Gastrocnemius medialis (tissue), 4 donors: ENCODE data around the gene RSBN1. TPM values are rescaled to one million over a fixed set of nuclear protein-coding genes. Genes with fewer than 3 reads are reported as not detected.

Source experiments
- ATAC-seq, 2 donors: fragments of 150-250 bp; one replicate each; pipeline ENCODE4 v1.9.1; 2016
- DNase-seq, 2 donors: peaks; one replicate each; pipeline ENCODE4 v3.0.0-alpha.2; 2019
- H3K27ac ChIP-seq, 4 donors: fragments of 200-600 bp; sonication (generic); 1 replicate in 1 of 4; 2 replicates in 3 of 4; pipeline ENCODE4 v1.5.1; 2016 to 2018; ENCODE audit warnings: mild to moderate bottlenecking in 2 of 4, moderate library complexity in 1 of 4
- H3K27me3 ChIP-seq, 3 donors: fragments of 200-600 bp; sonication (generic) in 2 of 3; 1 replicate in 1 of 3; 2 replicates in 2 of 3; pipeline versions ENCODE4 v1.5.1 to v1.6.0; 2016 to 2019; ENCODE audit warnings: mild to moderate bottlenecking in 1 of 3, moderate library complexity in 1 of 3
- H3K36me3 ChIP-seq, 2 donors: fragments of 200-600 bp; sonication (generic) in 1 of 2; one replicate each; pipeline ENCODE4 v1.5.1; 2017 to 2018
- H3K4me1 ChIP-seq, 2 donors: fragments of 200-600 bp; sonication (generic) in 1 of 2; one replicate each; pipeline ENCODE4 v1.5.1; 2016 to 2017; ENCODE audit warnings: mild to moderate bottlenecking in 2 of 2
- H3K4me3 ChIP-seq, 4 donors: fragments of 200-600 bp; sonication (generic) in 3 of 4; 1 replicate in 1 of 4; 2 replicates in 3 of 4; pipeline ENCODE4 v1.5.1; 2016 to 2019; ENCODE audit warnings: mild to moderate bottlenecking in 2 of 4
- H3K9me3 ChIP-seq, 3 donors: fragments of 200-600 bp; sonication (generic) in 2 of 3; 1 replicate in 1 of 3; 2 replicates in 2 of 3; pipeline ENCODE4 v1.5.1; 2016 to 2019
- POLR2A ChIP-seq, 2 donors: fragments of 450-650 bp; IDR thresholded peaks; one replicate each; pipeline ENCODE4 v1.6.1; 2017; ENCODE audit warnings: antibody characterized with exemption in 2 of 2, mild to moderate bottlenecking in 2 of 2, moderate library complexity in 2 of 2
- in situ Hi-C, 4 donors: fragments of 200-750 bp; cut with MboI; loops; one replicate each; pipeline versions ENCODE4 v1.15.0 to v1.8.0; 2017; ENCODE audit warnings: low sequenced_read_pairs in 4 of 4
- intact Hi-C: fragments of 100-400 bp; cut with DNase I; formaldehyde crosslinking; loops from one replicate; pipeline ENCODE4 v1.15.1; 2023; ENCODE audit warnings: low total_unique reads
- total RNA-seq, 4 donors: library from RNA; depleted of rRNA; stranded (reverse); fragments of >200 nt; gene quantifications; one replicate each; pipeline versions ENCODE4 v1.1.0 to v1.2.3, GENCODE V29; 2016
- TF ChIP-seq, protein P1 (sequence below), 5 experiments: fragments of 450-650 bp in 3 of 5; fragments of 200-600 bp in 2 of 5; sonication (generic) in 2 of 5; IDR thresholded peaks in 4 of 5; conservative IDR thresholded peaks in 1 of 5; 1 replicate in 4 of 5; 2 replicates in 1 of 5; pipeline ENCODE4 v1.5.1; 2016 to 2019; ENCODE audit warnings: antibody characterized with exemption in 5 of 5, mild to moderate bottlenecking in 3 of 5, moderate library complexity in 3 of 5

The RSBN1 gene
- total RNA-seq, 4 donors from 2014 or later: 9.9 to 24.8 (median 24.0) TPM

DNA sequence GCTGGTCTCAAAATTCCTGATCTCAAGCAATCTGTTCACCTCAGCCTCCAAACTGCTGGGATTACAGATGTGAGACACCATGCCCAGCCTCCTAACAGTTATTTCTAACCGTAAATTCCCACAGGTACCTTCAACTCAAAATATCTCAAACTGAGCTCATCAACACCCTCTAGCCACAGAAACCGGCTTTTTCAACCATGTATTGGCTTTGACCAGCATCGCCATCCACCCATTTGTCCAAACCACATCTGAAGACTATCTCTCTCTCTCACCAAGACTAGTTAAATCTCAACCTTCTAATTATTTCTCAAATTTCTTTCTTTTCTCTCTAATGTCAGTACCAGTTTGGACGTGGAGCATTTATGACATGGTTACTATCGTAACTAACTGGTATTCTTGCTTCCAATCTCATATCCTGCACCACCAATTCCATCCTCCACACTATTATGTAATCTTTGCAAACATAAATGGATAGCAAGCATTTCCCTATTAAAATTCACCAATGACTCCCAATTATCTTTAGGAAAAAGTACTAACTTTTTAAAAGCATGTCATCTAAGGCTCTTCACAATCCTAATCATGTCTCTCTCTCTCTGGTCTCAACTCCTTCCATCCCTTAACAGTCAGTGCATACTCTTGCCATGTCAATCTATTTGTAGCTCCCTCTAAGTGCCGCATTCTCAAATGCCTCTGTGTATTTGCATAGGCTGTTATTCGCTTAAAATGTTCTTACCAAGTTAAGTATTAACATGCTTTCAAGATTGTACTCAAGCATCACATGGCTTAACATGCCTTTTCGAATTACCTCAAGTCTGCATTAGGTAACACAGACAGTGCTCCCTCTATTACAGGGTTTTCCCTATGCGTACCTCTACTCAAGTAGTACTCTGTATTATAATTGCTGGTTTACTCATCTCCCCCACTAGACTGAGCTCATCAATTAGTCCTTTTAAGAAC, 18.1 kb downstream of the RSBN1 start:
- DNase-seq (no peak), ATAC-seq (no peak)
- intact Hi-C loops: no loop called here
- Histone ChIP-seq H3K9me3 (no peaks in the 10 kb centered on the region), H3K27me3 (no peaks in the 10 kb centered on the region), H3K4me1 (peaks cover 30 to 35% of the 10 kb centered on the region in 2 donors), H3K36me3 (no peaks in the 10 kb centered on the region), H3K27ac (no peak overlapping the region), H3K4me3 (no peak overlapping the region)
- in situ Hi-C loops: no loop called here
- TF ChIP-seq, protein P1, sequence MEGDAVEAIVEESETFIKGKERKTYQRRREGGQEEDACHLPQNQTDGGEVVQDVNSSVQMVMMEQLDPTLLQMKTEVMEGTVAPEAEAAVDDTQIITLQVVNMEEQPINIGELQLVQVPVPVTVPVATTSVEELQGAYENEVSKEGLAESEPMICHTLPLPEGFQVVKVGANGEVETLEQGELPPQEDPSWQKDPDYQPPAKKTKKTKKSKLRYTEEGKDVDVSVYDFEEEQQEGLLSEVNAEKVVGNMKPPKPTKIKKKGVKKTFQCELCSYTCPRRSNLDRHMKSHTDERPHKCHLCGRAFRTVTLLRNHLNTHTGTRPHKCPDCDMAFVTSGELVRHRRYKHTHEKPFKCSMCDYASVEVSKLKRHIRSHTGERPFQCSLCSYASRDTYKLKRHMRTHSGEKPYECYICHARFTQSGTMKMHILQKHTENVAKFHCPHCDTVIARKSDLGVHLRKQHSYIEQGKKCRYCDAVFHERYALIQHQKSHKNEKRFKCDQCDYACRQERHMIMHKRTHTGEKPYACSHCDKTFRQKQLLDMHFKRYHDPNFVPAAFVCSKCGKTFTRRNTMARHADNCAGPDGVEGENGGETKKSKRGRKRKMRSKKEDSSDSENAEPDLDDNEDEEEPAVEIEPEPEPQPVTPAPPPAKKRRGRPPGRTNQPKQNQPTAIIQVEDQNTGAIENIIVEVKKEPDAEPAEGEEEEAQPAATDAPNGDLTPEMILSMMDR (IDR thresholded peaks at IDR 0.05 in 4 of 5, conservative IDR thresholded peaks at IDR 0.05 in 1 of 5): no peak
- TF ChIP-seq POLR2A (IDR thresholded peaks at IDR 0.05): no peak

DNA sequence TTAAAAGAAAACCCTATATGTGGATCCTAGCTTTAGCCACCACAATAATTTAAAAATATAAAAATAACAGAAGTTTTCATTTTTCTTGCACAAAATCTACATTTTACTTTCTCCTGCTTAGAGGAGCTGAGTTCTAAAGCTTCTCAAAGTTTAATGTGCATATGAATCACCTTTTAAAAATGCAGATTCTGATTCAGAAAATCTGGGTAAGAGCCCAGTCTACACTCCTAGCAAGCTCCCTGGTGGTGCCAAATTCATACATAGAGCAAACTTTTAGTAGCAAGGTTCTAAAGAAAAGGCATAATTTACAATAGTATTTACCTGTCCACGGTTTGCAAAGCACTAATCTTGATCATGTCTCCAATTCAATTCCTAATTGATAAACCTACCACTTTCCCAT, 19.3 kb downstream of the RSBN1 start:
- H3K4me1 ChIP-seq: peaks cover 36 to 37% of the 10 kb centered on the region in 2 donors
- H3K9me3 ChIP-seq: no peaks in the 10 kb centered on the region
- no peaks in the 10 kb centered on the region for H3K36me3 ChIP-seq
- H3K4me3 ChIP-seq: no peak overlapping the region
- DNase-seq (no peak), ATAC-seq (no peak)
- intact Hi-C loops: no loop called here
- no peak overlapping the region for H3K27ac ChIP-seq
- H3K27me3 ChIP-seq: no peaks in the 10 kb centered on the region
- TF ChIP-seq, protein P1 (IDR thresholded peaks at IDR 0.05 in 4 of 5, conservative IDR thresholded peaks at IDR 0.05 in 1 of 5): no peak
- TF ChIP-seq POLR2A (IDR thresholded peaks at IDR 0.05): no peak
- in situ Hi-C loops: no loop called here

DNA sequence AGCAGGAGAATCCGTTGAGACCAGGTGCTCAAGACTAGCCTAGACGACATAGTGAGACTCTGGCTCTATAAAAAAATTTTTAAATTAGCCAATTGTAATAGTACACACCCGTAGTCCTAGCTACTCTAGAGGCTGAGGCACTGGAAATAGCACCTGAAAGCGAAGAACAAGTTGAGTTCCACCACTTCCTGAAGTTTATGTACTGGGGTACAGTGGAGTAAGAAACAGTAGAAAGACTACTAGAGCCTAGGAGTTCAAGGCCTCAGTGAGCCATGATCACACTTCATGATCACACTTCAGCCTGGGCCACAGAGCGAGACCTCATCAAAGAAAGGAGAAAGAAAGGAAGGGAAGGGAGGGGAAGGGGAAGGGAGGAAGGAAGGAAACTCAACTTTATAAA, 19.8 kb downstream of the RSBN1 start:
- intact Hi-C loops (no loop called here), in situ Hi-C loops (no loop called here)
- no peaks in the 10 kb centered on the region for H3K9me3 ChIP-seq
- no peak overlapping the region for H3K27ac ChIP-seq
- no peak for TF ChIP-seq POLR2A (IDR thresholded peaks at IDR 0.05)
- TF ChIP-seq, protein P1 (IDR thresholded peaks at IDR 0.05 in 4 of 5, conservative IDR thresholded peaks at IDR 0.05 in 1 of 5): no peak
- H3K4me1 ChIP-seq: peaks cover 36 to 37% of the 10 kb centered on the region in 2 donors
- no peak for ATAC-seq
- no peaks in the 10 kb centered on the region for H3K27me3 ChIP-seq
- no peaks in the 10 kb centered on the region for H3K36me3 ChIP-seq
- DNase-seq: no peak
- no peak overlapping the region for H3K4me3 ChIP-seq

DNA sequence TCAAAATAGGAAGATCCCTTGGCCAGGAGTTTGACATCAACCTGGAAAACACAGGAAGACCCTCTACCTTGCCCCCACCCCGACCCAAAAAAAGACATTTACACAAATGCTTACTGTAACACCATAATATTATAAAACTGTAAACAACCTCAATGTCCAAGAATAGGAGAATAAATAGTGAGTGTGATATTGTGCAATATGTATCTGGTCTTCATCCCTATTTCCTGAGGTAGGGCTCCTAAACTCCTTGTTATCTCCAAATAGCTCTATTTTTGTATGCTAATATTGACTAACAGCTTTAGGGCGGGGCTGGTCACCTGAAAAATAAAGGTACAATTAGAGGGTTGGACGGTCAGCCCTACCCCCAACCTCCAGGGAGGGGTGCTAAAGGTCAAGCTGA, 23.5 kb downstream of the RSBN1 start:
- DNase-seq (no peak), ATAC-seq (no peak)
- in situ Hi-C loops (no loop called here), intact Hi-C loops (loop anchor here (10.0 kb wide), 2 partner anchors 794 to 966 kb away; partner anchors contain the start of gene CSDE1)
- H3K4me1 ChIP-seq: peaks cover 58 to 63% of the 10 kb centered on the region in 2 donors
- no peaks in the 10 kb centered on the region for H3K36me3 ChIP-seq
- TF ChIP-seq POLR2A (IDR thresholded peaks at IDR 0.05): no peak
- TF ChIP-seq, protein P1 (IDR thresholded peaks at IDR 0.05 in 4 of 5, conservative IDR thresholded peaks at IDR 0.05 in 1 of 5): no peak
- no peak overlapping the region for H3K4me3 ChIP-seq
- no peaks in the 10 kb centered on the region for H3K27me3 ChIP-seq
- H3K27ac ChIP-seq: peak overlapping the region in 2 of 4 donors; percentile 15 to 19
- no peaks in the 10 kb centered on the region for H3K9me3 ChIP-seq
